Measurements from ENCODE around the gene STC2.

STC2 gene

GRCh38 chr5:173314166-173314952, 13.9 kb downstream of the STC2 start:
- DNase-seq: peak; percentile 69

DNA sequence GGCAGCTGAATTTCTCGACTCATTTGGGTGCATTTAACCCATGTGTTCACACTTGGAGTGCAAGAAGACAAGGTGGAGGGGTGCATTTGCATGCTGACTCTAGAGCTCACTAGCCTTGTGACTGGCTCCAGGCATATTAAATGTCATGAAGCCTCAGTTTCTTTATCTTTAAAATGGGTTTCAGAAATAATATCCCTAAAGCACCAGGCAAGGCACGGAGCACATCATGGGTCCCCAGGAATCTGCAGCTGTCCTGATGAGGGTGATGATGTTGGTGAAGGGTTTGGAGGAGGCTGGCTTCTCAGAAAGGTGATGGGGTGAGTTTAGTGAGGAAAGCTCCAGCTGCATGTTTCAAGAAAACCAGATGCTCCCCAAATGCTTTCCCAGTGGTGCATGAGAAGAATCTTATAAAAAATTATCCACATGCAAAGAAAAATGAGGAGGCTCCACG, 14.8 kb downstream of the STC2 start:
- peak; percentile 55 for DNase-seq

GRCh38 chr5:173312821-173313220, 15.4 kb downstream of the STC2 start:
- DNase-seq: no peak

DNA sequence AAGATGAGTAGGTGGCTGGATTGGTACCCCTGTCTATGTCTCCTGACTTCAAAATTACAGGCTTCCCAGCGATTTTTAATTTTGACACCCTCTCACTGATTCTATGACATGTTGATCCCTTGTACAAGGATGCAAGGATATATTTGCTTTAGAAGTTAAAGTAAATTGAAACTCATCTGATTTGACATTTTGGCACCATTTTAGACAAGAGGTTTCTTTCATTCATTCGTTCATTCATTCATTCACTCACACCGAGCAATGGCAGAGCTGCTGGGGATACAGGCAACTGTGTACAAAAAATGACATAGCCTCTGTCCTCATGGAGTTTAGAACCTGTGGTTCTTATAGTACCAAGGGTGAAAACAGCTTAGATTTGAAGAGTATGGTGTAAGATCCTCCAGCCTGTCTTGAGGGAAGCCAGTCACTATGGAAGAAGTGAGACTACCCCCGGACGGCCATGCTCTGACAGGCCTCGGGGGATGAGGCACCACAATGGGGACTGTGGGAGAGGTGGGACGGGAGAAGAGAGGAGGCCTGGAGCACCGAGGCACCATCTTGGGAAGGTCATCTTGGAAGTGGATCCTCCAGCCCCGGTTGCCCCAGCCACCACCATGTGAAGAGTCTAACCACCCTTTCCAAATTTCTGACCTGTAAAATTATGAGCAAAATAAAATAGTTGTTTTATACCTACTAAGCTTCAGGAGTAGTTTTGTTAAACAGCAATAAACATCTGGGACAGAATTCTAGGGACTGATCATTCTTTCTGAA, 16.2 kb downstream of the STC2 start:
- DNase-seq: no peak

DNA sequence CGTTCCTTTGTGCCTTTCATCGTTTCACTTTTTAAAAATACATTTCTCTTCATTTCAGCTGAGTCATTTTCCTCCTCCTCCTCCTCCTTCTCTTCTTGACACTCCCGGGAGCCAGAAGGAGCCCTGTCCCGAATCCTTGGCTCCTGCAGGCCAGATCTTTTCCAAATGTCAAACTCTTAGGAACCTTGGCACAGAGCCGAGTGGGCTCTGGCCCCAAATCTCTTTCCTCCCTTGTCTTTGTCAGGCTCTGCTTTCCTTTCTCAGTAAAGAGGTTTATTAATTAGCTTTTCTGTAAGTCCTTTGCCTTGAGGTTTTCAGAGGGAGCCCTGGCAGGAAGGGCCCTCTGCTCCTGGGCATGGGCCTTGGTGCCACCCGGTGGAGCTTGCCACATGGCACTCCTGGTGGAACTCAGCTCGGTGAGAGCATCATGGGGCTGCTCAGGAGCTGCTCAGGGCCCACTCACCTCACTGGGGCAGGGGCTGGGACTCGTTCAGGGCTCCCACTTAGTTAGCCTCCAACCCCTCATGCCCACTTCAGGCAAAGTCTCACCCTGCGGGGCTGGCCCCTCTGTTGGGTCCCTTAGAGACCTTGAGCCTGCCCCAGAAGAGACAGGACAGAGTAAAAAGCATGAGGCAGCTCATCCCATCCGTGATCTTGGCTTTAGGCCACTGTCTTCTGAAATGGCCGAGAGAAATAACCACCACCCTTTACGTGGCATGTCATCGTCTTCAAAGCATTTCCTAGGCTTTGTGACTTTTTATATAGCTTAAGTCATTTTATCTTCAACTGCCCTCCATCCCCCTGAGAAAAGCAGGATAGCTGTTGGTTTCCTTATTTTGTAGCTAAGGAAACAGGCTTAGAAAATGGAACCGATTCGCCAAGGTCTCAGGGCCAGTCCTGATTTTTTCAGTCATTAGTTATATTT, 17.1 kb downstream of the STC2 start:
- DNase-seq: peak; percentile 64

DNA sequence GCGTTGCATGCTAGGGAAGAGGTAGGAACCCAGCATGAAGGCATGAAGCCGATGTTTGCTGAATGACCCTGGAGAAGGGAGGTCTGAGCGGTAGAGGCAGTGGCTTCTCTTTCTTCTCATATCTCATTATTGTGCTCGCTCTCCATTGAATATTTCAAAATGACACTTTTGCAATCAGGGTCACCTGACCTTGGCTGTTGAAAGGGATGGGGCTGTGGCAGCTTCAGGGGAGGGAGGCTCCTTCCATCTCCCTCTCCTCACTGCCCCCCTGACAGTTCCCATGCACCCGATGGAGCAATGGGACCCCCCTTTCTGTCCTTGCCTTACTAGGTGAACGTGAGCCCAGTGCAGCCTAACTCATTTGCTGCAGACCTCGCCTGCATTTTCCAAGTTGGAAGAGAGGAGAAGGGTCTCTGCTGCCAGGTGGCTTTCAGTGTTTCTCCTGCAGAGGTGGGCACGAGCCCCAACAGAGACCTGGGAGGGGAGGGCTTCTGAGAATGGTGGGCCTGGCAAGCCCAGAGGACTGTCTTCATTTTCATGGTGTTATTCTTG, 17.9 kb downstream of the STC2 start:
- no peak for DNase-seq

DNA sequence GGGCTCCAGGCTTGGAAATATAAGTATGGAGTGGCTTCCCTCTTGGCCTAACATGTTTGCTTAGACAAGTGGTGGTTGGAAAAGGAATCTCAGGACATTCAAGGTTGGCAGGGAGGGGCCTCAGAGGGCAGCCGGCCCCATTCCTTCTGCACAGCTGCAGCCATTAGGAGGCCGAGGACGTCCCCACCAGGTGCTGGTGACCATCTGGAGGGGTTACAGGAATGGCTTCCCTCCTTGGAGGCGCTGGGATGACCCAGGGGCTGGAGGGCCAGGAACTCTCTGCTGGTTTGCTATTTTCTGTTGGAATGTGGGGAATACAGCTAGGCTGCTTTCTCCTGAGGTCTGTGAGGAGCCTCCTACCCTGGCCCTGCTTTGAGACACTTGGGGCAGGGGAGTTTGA, 18.5 kb downstream of the STC2 start:
- DNase-seq: no peak

DNA sequence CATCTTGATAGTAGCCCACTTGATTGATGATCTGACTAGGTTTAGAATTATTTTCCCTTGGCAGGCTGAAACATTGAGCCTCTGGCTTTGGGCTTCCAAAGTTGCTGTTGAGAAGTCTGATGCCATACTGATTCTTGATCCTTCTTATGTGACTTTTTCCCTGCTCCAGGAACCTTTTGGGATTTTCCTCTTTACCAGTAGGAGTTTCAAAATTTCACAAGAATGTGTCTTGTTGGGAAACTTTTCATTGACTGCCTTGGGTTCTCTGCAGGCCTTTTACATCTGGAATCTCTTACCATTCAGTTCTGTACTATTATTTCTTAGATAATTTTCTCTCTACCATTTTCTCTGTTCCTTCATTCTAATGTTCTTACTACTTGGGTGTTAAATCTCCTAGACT, 20.0 kb downstream of the STC2 start:
- no peak for DNase-seq

- DNase-seq: no peak
Observed at GRCh38 chr5:173307695-173308094, 20.5 kb downstream of the STC2 start.

GRCh38 chr5:173306695-173307094, 21.5 kb downstream of the STC2 start:
- DNase-seq: no peak

DNA sequence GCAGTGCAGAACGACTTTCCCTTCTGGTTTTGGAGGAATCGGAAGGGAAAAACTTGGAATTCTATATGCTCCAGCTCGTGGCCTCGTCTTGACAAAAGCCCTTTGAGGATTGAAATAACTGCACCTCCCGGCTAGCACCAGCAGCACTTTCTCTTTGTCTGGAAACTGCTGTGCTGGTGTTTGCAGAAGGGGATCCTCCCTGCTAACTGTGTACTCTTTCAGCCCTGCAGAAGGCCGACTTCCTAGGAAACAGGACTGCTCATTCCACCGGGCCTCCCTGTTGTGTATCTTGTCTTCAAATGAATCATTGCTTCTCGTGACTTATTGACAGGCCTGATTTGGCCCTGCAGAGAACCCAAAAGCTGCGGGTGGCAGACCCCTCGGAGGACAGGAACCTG, 23.6 kb downstream of the STC2 start:
- no peak for DNase-seq

GRCh38 chr5:173303878-173304590, 24.2 kb downstream of the STC2 start:
- DNase-seq: no peak

DNA sequence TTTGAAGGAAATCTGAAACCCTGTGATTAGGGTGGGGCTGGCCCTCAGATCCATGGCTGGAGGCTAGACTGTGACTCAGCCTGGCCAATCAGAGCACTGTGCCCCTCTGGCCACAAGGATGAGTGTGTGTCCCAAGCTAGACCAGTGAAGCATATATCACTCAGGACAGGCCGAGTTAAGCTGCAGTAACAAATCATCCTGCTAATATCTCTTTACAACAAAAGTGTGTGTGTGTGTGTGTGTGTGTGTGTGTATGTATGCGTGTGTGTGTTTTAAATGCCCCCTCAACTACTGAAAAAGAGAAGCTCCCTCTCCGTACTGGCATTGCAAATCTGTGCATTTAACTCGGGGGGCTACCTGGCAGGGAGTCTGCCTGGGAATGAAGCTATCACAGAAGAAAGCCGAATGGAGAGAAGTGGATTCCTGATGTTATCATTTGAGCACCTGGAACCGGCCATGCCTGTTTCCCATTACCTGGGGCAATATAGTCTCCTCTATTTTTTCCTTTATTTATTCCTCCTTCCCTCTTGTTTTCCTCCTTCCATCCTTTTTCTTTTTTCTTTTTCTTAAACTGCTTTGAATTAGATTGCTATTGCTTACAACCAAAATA, 25.6 kb downstream of the STC2 start:
- peak; percentile 76 for DNase-seq

DNA sequence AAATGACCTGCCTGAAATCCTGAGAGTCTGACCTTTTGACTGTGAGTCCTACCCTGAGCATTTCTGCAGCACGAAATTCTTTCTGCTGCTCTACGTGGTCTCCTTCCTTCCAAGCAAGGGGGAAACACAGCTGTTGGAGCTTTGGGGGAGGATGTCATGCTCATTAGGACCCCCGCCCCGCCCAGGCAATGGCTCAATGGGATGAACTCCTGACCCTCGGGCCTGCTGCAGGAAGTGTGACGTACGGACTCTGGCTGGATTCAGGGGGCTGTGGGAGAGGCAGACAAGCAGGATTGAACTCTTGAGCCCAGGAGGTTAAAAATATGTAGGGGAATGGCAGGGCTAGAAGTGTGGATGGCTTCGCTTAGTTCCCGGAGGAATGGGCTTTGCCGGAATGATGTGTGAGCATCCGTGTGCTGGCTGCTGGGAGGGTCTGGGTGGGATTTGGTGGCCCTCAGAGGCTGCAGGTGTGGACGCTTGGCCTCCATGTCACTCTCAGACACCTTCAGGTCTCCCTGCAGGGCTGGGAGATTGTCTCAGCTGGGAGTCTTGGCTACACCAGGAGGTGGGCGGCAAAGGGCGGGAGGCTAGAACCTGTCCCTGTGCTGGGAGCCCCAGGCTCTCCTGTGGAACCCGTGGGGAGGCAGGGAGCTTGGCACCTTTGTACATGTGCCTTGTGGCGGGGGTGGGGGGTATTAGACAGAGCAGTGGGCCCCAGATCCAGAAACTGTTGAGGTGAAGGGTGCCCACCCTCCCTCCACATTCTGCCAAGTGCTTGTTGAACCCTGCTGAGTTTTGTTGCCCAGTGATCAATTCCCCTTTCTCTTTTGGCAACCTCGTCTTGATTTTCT, 26.3 kb downstream of the STC2 start:
- DNase-seq: no peak

GRCh38 chr5:173300389-173301047, 27.7 kb downstream of the STC2 start:
- no peak for DNase-seq

GRCh38 chr5:173299820-173300219, 28.4 kb downstream of the STC2 start:
- DNase-seq: no peak

GRCh38 chr5:173298213-173298926, 29.8 kb downstream of the STC2 start:
- no peak for DNase-seq

DNA sequence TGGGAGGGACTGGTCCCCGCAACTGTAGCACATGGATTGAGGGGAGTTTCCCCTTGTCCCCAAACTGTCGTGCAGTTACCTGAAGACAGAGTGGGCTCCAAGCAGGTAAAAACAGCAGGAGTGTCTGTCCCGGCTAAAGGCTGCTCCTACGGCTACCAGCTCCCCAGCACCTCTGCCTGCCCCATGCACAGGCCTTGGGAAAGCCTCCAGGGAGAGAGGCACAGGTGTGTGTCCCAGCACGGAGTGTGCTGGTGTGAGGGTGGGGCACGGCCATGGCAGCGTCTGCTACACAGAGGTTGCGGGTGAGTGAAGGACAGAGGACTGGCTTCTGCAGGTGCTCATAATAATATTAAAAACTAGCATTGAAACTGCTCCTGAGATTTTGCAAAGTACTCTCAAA, 30.4 kb downstream of the STC2 start:
- no peak for DNase-seq

All from fibroblast of skin of scalp (primary cell).